H1 (cell line): ENCODE results near the gene NR1D2. TPM values are rescaled to one million over a fixed set of nuclear protein-coding genes. Genes with fewer than 3 reads are reported as not detected.

Experiments used
- CREB1 ChIP-seq: IDR thresholded peaks from 2 replicates; pipeline ENCODE4 v1.6.1; 2012; ENCODE audit warnings: inconsistent platforms
- FOSL1 ChIP-seq: IDR thresholded peaks from 2 replicates; pipeline ENCODE4 v1.6.1; 2011; ENCODE audit warnings: mild to moderate bottlenecking, low read depth, low read length, moderate library complexity; ENCODE audit not compliant: insufficient read depth
- JUN ChIP-seq: IDR thresholded peaks from 2 replicates; pipeline ENCODE4 v1.6.1; 2011; ENCODE audit warnings: low read depth, mild to moderate bottlenecking, improper control_type of control experiment, low read length
- JUND ChIP-seq: IDR thresholded peaks from 2 replicates; pipeline ENCODE4 v1.6.1; 2011; ENCODE audit warnings: mild to moderate bottlenecking, improper control_type of control experiment, low read length
- POLR2AphosphoS5 ChIP-seq: IDR thresholded peaks from 2 replicates; pipeline ENCODE4 v1.6.1; 2011; ENCODE audit warnings: low read depth, low read length
- RAD21 ChIP-seq, 2 experiments: IDR thresholded peaks in 1 of 2; conservative IDR thresholded peaks in 1 of 2; 2 replicates each; pipeline ENCODE4 v1.6.1; 2011; ENCODE audit warnings: low read depth in 2 of 2, low read length in 2 of 2, improper control_type of control experiment in 1 of 2, inconsistent platforms in 1 of 2, mild to moderate bottlenecking in 1 of 2, moderate library complexity in 1 of 2
- RNF2 ChIP-seq: fragments of 200-900, 300-1000 bp; sonication (generic); IDR thresholded peaks from 2 replicates; pipeline ENCODE4 v1.7.1; 2016; ENCODE audit warnings: borderline replicate concordance, low read depth, mild to moderate bottlenecking, antibody characterized with exemption, low read length; ENCODE audit not compliant: poor library complexity, severe bottlenecking; ENCODE audit errors: missing control alignments
- SP4 ChIP-seq: IDR thresholded peaks from 2 replicates; pipeline ENCODE4 v1.6.1; 2012; ENCODE audit warnings: low read length, inconsistent platforms
- SUZ12 ChIP-seq: fragments of 200-600 bp; sonication (generic); IDR thresholded peaks from 2 replicates; pipeline ENCODE4 v1.6.1; 2012; ENCODE audit warnings: mild to moderate bottlenecking, inconsistent platforms, low read length, moderate library complexity, mixed read lengths
- YY1 ChIP-seq: IDR thresholded peaks from 2 replicates; pipeline ENCODE4 v1.6.1; 2011; ENCODE audit warnings: low read depth, mild to moderate bottlenecking, low read length
- polyA plus RNA-seq, 7 experiments: library from polyadenylated mRNA; depleted of rRNA in 3 of 7; stranded (reverse) in 5 of 7; unstranded in 2 of 7; fragments of >200 nt in 5 of 7; fragments of 200-250 nt in 2 of 7; gene quantifications; 1 replicate in 5 of 7; 2 replicates in 1 of 7; 4 replicates in 1 of 7; pipeline versions ENCODE4 v1.2.1 to v1.2.3, GENCODE V29; 2011 to 2013; ENCODE audit warnings: missing spikeins in 2 of 7, mixed read lengths in 2 of 7
- total RNA-seq: library from RNA; stranded (reverse); fragmentation: NEBNext Ultra II Directional; extraction: Animal tissue kit (Norgen Biotek cat#: 25700); gene quantifications from 2 replicates; pipeline ENCODE4 v1.2.1, GENCODE V29; 2021

The NR1D2 gene
- total and polyA plus RNA-seq, 2 of the 8 experiments (the other 6 are each of a cell fraction or from before 2014, with no cell fraction given) = 5.9 to 21.7 TPM

DNA sequence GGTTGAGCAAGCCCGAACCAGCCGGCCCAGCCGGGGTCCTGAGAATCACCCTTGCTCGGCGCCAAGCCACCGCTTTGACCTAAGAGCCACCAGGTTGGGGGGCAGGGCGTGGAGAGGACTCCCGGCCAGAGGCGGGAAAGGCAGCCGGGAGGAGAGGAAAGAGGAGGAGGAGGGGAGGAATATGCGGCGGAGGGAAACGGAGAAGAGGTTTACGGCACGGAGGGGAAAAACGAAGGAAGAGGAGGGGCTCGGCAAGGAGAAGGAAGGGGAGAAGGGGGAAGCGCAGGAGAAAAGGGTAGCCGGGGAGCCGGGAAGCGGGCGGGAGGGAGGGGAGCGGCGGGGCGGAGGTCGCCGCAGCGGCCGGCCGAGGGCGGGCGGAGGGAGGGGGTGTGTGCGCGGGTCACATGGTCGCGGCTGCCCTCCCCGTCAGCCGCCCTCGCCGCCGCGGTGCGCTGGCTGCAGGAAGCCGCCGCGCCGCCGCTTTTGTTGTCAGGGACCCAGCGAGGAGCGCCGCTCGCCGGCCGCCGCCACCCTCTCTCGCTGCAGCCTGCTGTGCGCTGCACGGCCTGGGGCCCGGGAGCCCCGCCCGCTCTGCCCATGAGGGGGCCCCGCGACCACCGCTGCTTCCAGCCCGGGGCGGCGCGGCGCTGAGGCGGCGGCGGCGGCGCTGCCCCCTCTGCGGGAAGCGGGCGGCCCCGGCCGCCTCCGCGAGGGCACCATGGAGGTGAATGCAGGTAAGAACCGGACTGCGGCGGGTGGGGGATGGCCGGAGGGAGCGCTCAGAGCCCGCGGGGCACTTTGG lies at the start of gene NR1D2 (continued):
- TF ChIP-seq YY1 (no peak), SUZ12 (no peak), FOSL1 (no peak), RNF2 (no peak), JUN (no peak), SP4 (no peak), CREB1 (peak; percentile 19), JUND (0 out of 2 replicates have a peak, but pooled peaks have one; percentile 6), POLR2AphosphoS5 (peak; percentile 82), RAD21 (IDR thresholded peaks at IDR 0.05 in 1 of 2, conservative IDR thresholded peaks at IDR 0.05 in 1 of 2; ENCODE audit: low read depth in 2 of 2, low read length in 2 of 2) (no peak)
